Measurements from ENCODE around the gene CACNB2.

- no peak for TF ChIP-seq CTCF (IDR thresholded peaks at IDR 0.05 in 4 of 5, conservative IDR thresholded peaks at IDR 0.05 in 1 of 5)
- TF ChIP-seq POLR2A (IDR thresholded peaks at IDR 0.05) = no peak
Measured at GRCh38 chr10:18472977-18473376, 332.8 kb downstream of the CACNB2 start.

Data from gastrocnemius medialis (tissue), 4 donors.